Subcutaneous adipose tissue (tissue), 4 donors: ENCODE data around the gene CARS2. TPM values are rescaled to one million over a fixed set of nuclear protein-coding genes. Genes with fewer than 3 reads are reported as not detected.

ENCODE experiments used
- total RNA-seq, 4 donors: library from RNA; depleted of rRNA; stranded (reverse); fragments of >200 nt; gene quantifications; one replicate each; pipeline ENCODE4 v1.1.0, GENCODE V29; 2016
- TF ChIP-seq, protein P1 (sequence below): fragments of 450-650 bp; IDR thresholded peaks from one replicate; pipeline ENCODE4 v1.5.1; 2016; ENCODE audit warnings: low read depth, mild to moderate bottlenecking, control low read depth, antibody characterized with exemption, moderate library complexity

CARS2 gene
- total RNA-seq, 4 donors from 2014 or later, result 36.5 to 366 (median 102) TPM

DNA sequence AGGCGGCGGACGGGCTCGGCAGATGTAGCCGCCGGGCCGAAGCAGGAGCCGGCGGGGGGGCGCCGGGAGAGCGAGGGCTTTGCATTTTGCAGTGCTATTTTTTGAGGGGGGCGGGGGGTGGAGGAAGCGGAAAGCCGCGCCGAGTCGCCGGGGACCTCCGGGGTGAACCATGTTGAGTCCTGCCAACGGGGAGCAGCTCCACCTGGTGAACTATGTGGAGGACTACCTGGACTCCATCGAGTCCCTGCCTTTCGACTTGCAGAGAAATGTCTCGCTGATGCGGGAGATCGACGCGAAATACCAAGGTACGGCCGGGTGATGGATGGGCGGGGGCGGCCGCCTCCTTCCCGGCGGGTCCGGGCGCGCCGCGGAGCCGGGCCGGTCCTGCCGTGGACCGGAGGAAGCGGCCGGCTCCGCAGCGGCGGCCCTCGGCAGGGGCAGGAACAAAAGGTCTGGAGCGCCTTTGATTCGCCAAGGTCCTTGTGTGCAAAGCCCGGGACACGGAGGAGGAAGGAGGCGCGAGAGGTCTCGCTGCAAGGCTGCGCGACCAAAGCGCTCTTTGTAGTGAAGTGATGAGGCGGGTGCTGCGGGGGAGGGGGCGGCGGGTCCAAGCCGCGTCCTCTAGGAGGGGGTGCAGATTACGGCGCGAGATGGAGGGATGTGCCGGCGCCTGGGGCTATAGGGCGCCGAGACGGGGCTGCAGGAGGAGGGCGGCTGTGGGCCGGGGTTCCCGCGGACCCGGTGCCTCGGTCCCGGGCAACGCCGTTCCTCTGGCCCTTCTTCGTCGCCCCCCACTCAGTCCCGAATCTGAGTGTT lies 8.3 kb upstream of the CARS2 start:
- TF ChIP-seq, protein P1, sequence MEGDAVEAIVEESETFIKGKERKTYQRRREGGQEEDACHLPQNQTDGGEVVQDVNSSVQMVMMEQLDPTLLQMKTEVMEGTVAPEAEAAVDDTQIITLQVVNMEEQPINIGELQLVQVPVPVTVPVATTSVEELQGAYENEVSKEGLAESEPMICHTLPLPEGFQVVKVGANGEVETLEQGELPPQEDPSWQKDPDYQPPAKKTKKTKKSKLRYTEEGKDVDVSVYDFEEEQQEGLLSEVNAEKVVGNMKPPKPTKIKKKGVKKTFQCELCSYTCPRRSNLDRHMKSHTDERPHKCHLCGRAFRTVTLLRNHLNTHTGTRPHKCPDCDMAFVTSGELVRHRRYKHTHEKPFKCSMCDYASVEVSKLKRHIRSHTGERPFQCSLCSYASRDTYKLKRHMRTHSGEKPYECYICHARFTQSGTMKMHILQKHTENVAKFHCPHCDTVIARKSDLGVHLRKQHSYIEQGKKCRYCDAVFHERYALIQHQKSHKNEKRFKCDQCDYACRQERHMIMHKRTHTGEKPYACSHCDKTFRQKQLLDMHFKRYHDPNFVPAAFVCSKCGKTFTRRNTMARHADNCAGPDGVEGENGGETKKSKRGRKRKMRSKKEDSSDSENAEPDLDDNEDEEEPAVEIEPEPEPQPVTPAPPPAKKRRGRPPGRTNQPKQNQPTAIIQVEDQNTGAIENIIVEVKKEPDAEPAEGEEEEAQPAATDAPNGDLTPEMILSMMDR, result no peak

DNA sequence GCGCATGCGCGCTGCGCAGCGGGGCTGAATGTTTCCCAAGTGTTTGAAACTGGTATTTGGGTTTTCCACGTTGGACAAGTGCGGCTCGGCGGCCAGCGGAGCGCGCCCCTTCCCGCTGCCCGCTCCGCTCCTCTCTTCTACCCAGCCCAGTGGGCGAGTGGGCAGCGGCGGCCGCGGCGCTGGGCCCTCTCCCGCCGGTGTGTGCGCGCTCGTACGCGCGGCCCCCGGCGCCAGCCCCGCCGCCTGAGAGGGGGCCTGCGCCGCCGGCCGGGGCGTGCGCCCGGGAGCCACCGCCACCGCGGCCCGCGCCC lies 7.7 kb upstream of the CARS2 start, which contains the start of gene ING1:
Gene ING1 (plus strand): TSS at position 59 of the 311 bp plus-strand sequence. CDS start 450 bp downstream, outside the sequence.
- TF ChIP-seq, protein P1, result no peak

DNA sequence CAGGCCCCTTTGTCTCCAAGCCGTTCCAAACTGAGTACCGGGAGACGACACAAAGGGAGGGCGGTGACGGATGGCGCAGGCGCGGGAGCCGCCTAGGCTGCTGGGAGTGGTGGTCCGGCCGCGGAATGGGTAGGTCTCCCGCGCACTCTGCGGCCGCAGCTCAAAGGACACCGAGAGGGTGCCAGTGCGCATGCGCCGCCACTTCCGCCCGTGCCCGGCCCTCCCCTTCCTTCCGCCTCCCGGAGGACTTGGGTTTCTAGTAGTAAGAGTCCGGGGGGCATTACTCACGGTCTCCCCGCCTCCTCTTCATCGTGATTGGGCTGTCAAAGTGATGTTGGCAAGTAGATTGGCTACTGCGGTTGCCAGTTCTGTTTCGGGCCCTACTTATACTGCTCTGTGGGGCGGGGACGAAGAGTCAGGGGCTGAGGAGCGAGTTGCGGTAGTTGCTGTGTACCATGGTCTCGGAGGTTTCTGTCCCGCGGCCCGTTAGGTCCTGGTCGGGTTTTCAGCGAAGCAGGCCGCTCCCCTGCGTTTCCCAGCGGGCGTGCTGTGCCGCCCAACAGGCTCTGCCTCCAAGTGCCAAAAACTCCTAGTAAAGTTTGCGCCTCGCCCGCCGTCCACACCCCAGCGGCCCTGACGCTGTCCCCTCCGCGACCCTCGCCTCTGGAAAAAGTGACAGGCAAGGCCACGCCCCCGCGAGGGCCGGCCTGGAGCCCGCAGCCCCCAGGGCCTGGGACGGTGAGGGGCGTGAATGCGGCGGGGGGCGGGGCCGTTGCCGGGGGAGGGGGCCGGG lies 7.1 kb upstream of the CARS2 start:
- TF ChIP-seq, protein P1, result no peak

DNA sequence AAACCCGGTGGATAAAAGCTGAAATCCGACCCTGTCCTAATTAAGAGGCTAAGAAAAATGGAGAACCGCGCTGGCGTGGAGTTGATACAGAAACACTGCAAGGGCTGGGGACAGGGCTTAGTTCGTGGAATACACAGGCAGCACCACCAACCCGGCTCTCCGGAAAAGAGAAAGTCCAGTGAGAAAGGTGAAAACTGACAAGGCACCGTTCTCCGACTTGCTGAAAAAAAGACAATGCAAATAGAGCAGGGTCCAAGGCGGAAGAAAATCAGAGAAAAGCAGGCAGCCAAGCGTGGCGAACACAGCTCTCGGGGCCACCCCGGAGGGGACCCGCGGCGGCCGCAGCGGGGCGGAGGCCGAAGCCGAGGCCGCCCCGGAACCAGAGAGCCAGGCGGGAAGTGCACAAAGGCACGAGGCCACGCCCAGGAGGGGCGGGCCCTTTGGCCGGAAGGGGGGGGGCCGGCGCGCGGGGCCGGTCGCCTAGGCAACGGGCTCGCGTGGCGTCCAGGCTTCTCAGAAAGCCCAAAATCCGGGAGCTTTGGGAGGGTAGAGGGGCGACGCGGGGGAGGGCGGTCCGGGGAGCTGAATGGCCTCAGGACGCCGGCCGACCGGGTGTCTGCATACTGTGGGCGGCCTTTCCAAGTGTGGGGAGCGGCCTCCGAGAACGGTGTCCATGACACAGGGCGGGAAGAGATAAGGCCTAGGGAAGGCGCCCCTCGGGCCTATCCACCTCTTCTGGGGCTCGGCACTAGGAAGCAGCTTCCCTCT lies 6.3 kb upstream of the CARS2 start:
- TF ChIP-seq, protein P1, result no peak

DNA sequence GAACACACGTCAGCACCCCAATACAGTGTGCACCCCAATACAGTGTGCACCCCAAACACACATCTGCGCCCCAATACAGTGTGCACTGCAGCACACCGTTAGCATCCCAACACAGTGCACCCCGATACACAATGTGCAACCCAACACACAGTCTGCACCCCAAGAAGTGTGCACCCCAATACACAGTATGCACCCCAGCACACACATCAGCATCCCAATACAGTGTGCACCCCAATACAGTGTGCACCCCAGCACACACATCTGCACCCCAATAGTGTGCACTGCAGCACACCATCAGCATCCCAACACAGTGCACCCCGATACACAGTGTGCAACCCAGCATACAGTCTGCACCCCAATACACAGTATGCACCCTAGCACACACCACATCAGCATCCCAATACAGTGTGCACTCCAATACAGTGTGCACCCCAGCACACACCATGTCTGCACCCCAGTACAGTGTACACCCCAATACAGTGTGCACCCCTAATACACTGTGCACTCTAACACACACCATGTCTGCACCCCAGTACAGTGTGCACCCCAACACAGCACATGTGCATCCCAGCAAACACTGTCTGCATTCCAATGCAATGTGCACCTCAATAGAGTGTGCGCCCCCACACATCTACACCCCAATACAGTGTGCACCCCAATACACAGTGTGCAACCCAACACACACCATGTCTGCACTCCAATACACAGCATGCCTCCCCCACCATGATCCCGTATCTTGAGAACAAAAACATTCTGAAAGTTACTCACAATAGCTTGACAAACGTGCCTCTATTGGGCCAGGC lies 855 bp upstream of the CARS2 start:
- TF ChIP-seq, protein P1, result no peak

DNA sequence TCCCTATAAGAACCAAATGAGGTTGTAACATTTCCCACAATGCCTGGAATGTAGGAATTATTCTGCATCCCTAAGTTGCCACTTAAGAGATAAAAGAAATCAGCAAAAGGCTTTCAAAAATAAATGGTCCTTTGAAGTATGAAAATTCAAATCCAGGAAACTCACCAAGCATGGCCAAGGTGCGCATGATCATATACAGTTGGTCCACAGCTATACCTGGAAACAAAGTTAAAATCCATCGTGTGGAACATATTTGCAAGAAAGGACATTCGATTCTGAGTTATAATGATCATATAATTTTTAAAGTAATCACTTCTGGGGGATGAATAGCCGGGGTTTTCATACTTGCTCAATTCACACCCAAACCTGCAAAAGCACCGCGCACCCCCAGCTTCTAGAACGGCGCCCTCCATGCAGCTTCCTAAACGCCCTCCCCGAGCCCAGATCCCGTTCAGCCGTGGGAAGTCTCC lies 525 bp downstream of the CARS2 start:
- TF ChIP-seq, protein P1, result no peak
